ENCODE data around the gene MYO1E. TPM values are rescaled to one million over a fixed set of nuclear protein-coding genes. Genes with fewer than 3 reads are reported as not detected.

MYO1E gene
- polyA plus RNA-seq, 1 donor = 126 TPM

GRCh38 chr15:59159210-59159609 lies 213.5 kb downstream of the MYO1E start:
- H3K27ac ChIP-seq (ENCODE audit: low read length) = no peak overlapping the region
- H3K36me3 ChIP-seq (ENCODE audit: control insufficient read depth, insufficient read depth, low read length) = peaks cover 74% of the 10 kb centered on the region
- H3K27me3 ChIP-seq (ENCODE audit: control insufficient read depth, insufficient read depth, low read length) = no peaks in the 10 kb centered on the region
- no peak overlapping the region for H3K4me3 ChIP-seq (ENCODE audit: low read length)
- no CpG with 5 or more reads among the region's 9 CpGs for WGBS (ENCODE audit: insufficient coverage, low lambda C conversion rate)
- H3K4me1 ChIP-seq (ENCODE audit: control insufficient read depth, insufficient read depth, low read length) = peaks cover 9% of the 10 kb centered on the region
- DNase-seq = no peak
- H3K9me3 ChIP-seq (ENCODE audit: control insufficient read depth, low read depth, low read length) = no peaks in the 10 kb centered on the region

- H3K27me3 ChIP-seq (ENCODE audit: control insufficient read depth, insufficient read depth, low read length) = no peaks in the 10 kb centered on the region
- H3K27ac ChIP-seq (ENCODE audit: low read length) = no peak overlapping the region
- WGBS (ENCODE audit: insufficient coverage, low lambda C conversion rate) = no CpG with 5 or more reads among the region's 7 CpGs
- H3K9me3 ChIP-seq (ENCODE audit: control insufficient read depth, low read depth, low read length) = no peaks in the 10 kb centered on the region
- DNase-seq = no peak
- no peak overlapping the region for H3K4me3 ChIP-seq (ENCODE audit: low read length)
- peaks cover 79% of the 10 kb centered on the region for H3K36me3 ChIP-seq (ENCODE audit: control insufficient read depth, insufficient read depth, low read length)
- H3K4me1 ChIP-seq (ENCODE audit: control insufficient read depth, insufficient read depth, low read length) = peaks cover 6% of the 10 kb centered on the region
Observed at GRCh38 chr15:59158701-59159034, 214.0 kb downstream of the MYO1E start.

GRCh38 chr15:59157840-59158700 lies 214.6 kb downstream of the MYO1E start:
- no peak for DNase-seq

GRCh38 chr15:59157396-59157795 lies 215.3 kb downstream of the MYO1E start:
- Histone ChIP-seq H3K27me3 (ENCODE audit: control insufficient read depth, insufficient read depth, low read length) (no peaks in the 10 kb centered on the region), H3K4me3 (ENCODE audit: low read length) (no peak overlapping the region), H3K36me3 (ENCODE audit: control insufficient read depth, insufficient read depth, low read length) (peaks cover 86% of the 10 kb centered on the region), H3K9me3 (ENCODE audit: control insufficient read depth, low read depth, low read length) (no peaks in the 10 kb centered on the region), H3K4me1 (ENCODE audit: control insufficient read depth, insufficient read depth, low read length) (no peaks in the 10 kb centered on the region), H3K27ac (ENCODE audit: low read length) (no peak overlapping the region)
- no peak for DNase-seq
- whole genome bisulfite sequencing (ENCODE audit: insufficient coverage, low lambda C conversion rate) = 67% methylated on average over 2 of the region's 5 CpGs

More at GRCh38 chr15:59157840-59158700, 214.6 kb downstream of the MYO1E start:
- Histone ChIP-seq H3K27me3 (ENCODE audit: control insufficient read depth, insufficient read depth, low read length) (no peaks in the 10 kb centered on the region), H3K4me3 (ENCODE audit: low read length) (no peak overlapping the region), H3K9me3 (ENCODE audit: control insufficient read depth, low read depth, low read length) (no peaks in the 10 kb centered on the region), H3K36me3 (ENCODE audit: control insufficient read depth, insufficient read depth, low read length) (peaks cover 85% of the 10 kb centered on the region), H3K4me1 (ENCODE audit: control insufficient read depth, insufficient read depth, low read length) (peaks cover 3% of the 10 kb centered on the region), H3K27ac (ENCODE audit: low read length) (no peak overlapping the region)
- WGBS (ENCODE audit: insufficient coverage, low lambda C conversion rate) = 100% methylated on average over 2 of the region's 9 CpGs

GRCh38 chr15:59155431-59155830 lies 217.2 kb downstream of the MYO1E start:
- WGBS (ENCODE audit: insufficient coverage, low lambda C conversion rate) = no CpG with 5 or more reads among the region's 4 CpGs
- Histone ChIP-seq H3K4me3 (ENCODE audit: low read length) (no peak overlapping the region), H3K36me3 (ENCODE audit: control insufficient read depth, insufficient read depth, low read length) (peaks cover 79% of the 10 kb centered on the region), H3K4me1 (ENCODE audit: control insufficient read depth, insufficient read depth, low read length) (no peaks in the 10 kb centered on the region), H3K27ac (ENCODE audit: low read length) (no peak overlapping the region), H3K27me3 (ENCODE audit: control insufficient read depth, insufficient read depth, low read length) (no peaks in the 10 kb centered on the region), H3K9me3 (ENCODE audit: control insufficient read depth, low read depth, low read length) (no peaks in the 10 kb centered on the region)
- no peak for DNase-seq

GRCh38 chr15:59154243-59154642 lies 218.4 kb downstream of the MYO1E start:
- no peaks in the 10 kb centered on the region for H3K9me3 ChIP-seq (ENCODE audit: control insufficient read depth, low read depth, low read length)
- H3K4me1 ChIP-seq (ENCODE audit: control insufficient read depth, insufficient read depth, low read length) = no peaks in the 10 kb centered on the region
- H3K27ac ChIP-seq (ENCODE audit: low read length) = no peak overlapping the region
- H3K36me3 ChIP-seq (ENCODE audit: control insufficient read depth, insufficient read depth, low read length) = peaks cover 78% of the 10 kb centered on the region
- H3K27me3 ChIP-seq (ENCODE audit: control insufficient read depth, insufficient read depth, low read length) = no peaks in the 10 kb centered on the region
- WGBS (ENCODE audit: insufficient coverage, low lambda C conversion rate) = no CpG with 5 or more reads among the region's 8 CpGs
- no peak for DNase-seq
- no peak overlapping the region for H3K4me3 ChIP-seq (ENCODE audit: low read length)

- H3K36me3 ChIP-seq (ENCODE audit: control insufficient read depth, insufficient read depth, low read length) = peaks cover 75% of the 10 kb centered on the region
- no peak overlapping the region for H3K27ac ChIP-seq (ENCODE audit: low read length)
- DNase-seq = no peak
- H3K9me3 ChIP-seq (ENCODE audit: control insufficient read depth, low read depth, low read length) = no peaks in the 10 kb centered on the region
- H3K27me3 ChIP-seq (ENCODE audit: control insufficient read depth, insufficient read depth, low read length) = no peaks in the 10 kb centered on the region
- H3K4me1 ChIP-seq (ENCODE audit: control insufficient read depth, insufficient read depth, low read length) = no peaks in the 10 kb centered on the region
- WGBS (ENCODE audit: insufficient coverage, low lambda C conversion rate) = no CpG with 5 or more reads among the region's 8 CpGs
- no peak overlapping the region for H3K4me3 ChIP-seq (ENCODE audit: low read length)
Observed at GRCh38 chr15:59153466-59153865, 219.2 kb downstream of the MYO1E start.

GRCh38 chr15:59152694-59153450 lies 219.8 kb downstream of the MYO1E start:
- Histone ChIP-seq H3K9me3 (ENCODE audit: control insufficient read depth, low read depth, low read length) (no peaks in the 10 kb centered on the region), H3K36me3 (ENCODE audit: control insufficient read depth, insufficient read depth, low read length) (peaks cover 69% of the 10 kb centered on the region), H3K27me3 (ENCODE audit: control insufficient read depth, insufficient read depth, low read length) (no peaks in the 10 kb centered on the region), H3K27ac (ENCODE audit: low read length) (no peak overlapping the region), H3K4me1 (ENCODE audit: control insufficient read depth, insufficient read depth, low read length) (no peaks in the 10 kb centered on the region), H3K4me3 (ENCODE audit: low read length) (no peak overlapping the region)
- WGBS (ENCODE audit: insufficient coverage, low lambda C conversion rate) = 100% methylated on average over 1 of the region's 6 CpGs
- DNase-seq = no peak

GRCh38 chr15:59150185-59150584 lies 222.5 kb downstream of the MYO1E start:
- H3K36me3 ChIP-seq (ENCODE audit: control insufficient read depth, insufficient read depth, low read length) = peaks cover 66% of the 10 kb centered on the region
- no peak for DNase-seq

GRCh38 chr15:59148153-59148833 lies 224.4 kb downstream of the MYO1E start:
- Histone ChIP-seq H3K9me3 (ENCODE audit: control insufficient read depth, low read depth, low read length) (no peaks in the 10 kb centered on the region), H3K4me3 (ENCODE audit: low read length) (no peak overlapping the region), H3K4me1 (ENCODE audit: control insufficient read depth, insufficient read depth, low read length) (no peaks in the 10 kb centered on the region), H3K36me3 (ENCODE audit: control insufficient read depth, insufficient read depth, low read length) (peaks cover 59% of the 10 kb centered on the region), H3K27ac (ENCODE audit: low read length) (no peak overlapping the region), H3K27me3 (ENCODE audit: control insufficient read depth, insufficient read depth, low read length) (no peaks in the 10 kb centered on the region)
- no CpG with 5 or more reads among the region's 2 CpGs for WGBS (ENCODE audit: insufficient coverage, low lambda C conversion rate)
- DNase-seq = no peak

More at GRCh38 chr15:59150185-59150584, 222.5 kb downstream of the MYO1E start:
- 100% methylated on average over 1 of the region's 2 CpGs for WGBS (ENCODE audit: insufficient coverage, low lambda C conversion rate)
- no peaks in the 10 kb centered on the region for H3K4me1 ChIP-seq (ENCODE audit: control insufficient read depth, insufficient read depth, low read length)
- no peaks in the 10 kb centered on the region for H3K9me3 ChIP-seq (ENCODE audit: control insufficient read depth, low read depth, low read length)
- no peaks in the 10 kb centered on the region for H3K27me3 ChIP-seq (ENCODE audit: control insufficient read depth, insufficient read depth, low read length)
- H3K4me3 ChIP-seq (ENCODE audit: low read length) = no peak overlapping the region
- no peak overlapping the region for H3K27ac ChIP-seq (ENCODE audit: low read length)
